HG03432 (cell line): ENCODE results near the gene KIAA0930.

ENCODE experiments used
- ATAC-seq: cut with Tn5 transposase; IDR thresholded peaks from one replicate; pipeline ENCODE4 v1.9.1; 2021; ENCODE audit warnings: mild to moderate bottlenecking, moderate library complexity; ENCODE audit not compliant: unreplicated experiment

KIAA0930 gene

DNA sequence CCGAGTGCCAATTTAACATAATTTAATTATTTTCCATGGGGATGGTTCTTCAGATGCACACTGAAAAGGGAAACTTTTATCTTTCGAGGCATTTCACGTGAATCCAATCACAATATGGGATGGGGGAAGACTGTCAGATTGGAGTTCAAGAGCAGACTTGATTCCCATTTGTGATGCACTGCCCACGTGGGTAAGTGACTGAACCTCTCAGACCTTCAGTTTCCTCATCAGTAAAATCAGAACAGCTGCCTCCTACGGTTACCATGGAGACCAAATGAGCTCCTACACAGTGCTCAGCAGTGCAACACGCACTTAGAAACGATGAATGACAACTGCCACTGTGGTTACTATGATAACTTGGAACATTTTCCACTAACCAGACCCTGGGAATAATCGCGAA, 21.7 kb downstream of the KIAA0930 start:
- no peak for ATAC-seq

- no peak for ATAC-seq
Observed at GRCh38 chr22:45217806-45218205, 22.9 kb downstream of the KIAA0930 start.

- no peak for ATAC-seq
Observed at GRCh38 chr22:45217345-45217744, 23.3 kb downstream of the KIAA0930 start.

GRCh38 chr22:45216133-45217003, 24.3 kb downstream of the KIAA0930 start:
- ATAC-seq = no peak

DNA sequence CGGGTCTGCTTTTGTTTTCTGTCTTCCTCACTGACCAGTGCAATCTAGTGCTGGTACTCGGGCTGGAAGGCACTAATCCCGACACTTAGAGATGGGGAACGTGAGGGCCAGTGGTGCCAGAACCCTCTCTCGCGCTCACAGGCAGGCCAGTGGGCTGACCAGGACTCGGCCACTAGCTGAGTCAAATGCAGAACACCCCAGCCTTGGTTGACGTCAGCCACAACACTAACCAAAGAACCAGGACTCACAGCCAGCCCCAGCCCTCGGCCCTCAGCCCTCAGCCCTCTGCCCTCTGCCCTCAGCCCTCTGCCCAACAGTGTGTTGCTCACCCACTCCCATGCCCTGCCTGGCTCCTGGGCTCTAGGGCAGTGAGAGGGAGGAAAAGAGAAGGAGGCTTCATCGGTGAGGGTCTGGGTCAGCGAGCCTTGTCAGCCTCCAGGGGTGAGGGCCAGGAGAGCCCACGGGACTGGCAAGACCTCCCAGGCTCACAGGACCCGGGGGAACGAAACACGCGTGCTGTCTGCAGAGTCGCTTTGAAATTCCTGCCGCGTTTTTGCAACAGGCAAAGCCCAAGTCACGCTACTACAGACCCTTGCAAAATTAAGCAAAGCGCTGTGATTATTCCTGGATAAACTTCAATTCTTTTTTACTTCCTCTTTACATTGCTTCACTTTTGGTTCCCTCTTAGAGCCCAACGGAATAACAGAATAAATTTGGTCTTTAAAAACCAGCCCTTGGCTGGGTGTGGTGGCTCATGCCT, 27.5 kb downstream of the KIAA0930 start:
- no peak for ATAC-seq

DNA sequence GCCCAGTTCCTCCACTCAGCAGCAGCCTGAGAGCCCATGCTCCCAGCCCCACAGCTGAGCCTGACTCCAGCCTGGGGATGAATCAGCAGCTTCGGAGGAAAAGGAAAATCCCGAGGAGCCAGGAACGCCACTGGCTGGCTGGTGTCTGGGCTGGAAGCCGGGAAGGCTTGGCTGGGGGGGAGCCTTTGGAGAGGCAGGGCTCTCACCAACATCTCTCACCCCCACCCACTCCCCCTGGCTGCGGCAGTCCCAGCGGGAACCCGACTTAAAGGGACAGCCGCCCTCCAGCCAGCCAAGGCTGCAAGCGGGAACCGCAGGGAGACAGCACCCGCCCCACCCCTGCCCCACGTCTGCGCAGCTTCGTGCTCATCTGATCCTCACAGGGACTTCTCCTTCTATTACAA, 28.4 kb downstream of the KIAA0930 start:
- ATAC-seq = no peak

DNA sequence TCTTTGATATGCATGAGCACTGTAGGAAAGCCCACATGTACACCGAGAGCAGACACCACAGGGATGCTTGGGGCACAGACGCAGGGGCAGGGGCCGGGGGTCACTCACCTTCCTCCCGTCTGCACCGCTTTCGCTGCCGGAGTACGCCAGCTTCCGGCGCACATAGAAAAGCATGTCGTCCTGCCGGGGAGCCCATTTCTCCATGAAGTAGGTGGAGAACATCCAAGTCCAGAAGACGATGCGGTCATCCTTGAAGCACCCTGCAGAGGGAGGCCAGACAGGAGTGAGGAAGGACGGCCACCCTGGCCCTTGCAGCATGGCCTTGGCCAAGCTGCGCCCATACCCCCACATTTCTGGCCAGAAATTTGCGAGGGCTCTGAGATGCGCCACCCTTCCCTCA, 28.8 kb downstream of the KIAA0930 start:
- no peak for ATAC-seq

DNA sequence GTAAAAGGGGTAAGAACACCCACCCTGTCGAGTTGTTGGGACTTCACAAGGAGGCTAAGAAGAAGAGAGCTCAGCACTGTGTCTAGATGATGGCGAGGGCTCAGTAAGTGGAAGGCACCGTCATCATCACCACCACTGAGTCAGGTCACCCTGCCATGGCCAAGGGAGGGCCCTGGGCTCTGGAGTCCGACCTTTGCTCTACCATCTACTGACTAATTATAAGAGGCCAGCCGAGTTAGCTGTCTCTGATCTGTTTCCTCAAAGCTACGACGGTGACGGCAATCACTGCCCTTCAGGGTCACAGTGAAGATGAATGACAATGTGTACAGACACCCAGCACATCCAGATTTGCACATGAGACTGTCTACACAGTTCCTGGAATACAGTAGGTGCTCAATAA, 29.3 kb downstream of the KIAA0930 start:
- ATAC-seq = no peak

GRCh38 chr22:45210991-45211390, 29.7 kb downstream of the KIAA0930 start:
- ATAC-seq = no peak

- no peak for ATAC-seq
Observed at GRCh38 chr22:45210577-45210976, 30.1 kb downstream of the KIAA0930 start.

GRCh38 chr22:45210174-45210573, 30.5 kb downstream of the KIAA0930 start:
- no peak for ATAC-seq

- no peak for ATAC-seq
Observed at GRCh38 chr22:45208993-45209838, 31.5 kb downstream of the KIAA0930 start.

DNA sequence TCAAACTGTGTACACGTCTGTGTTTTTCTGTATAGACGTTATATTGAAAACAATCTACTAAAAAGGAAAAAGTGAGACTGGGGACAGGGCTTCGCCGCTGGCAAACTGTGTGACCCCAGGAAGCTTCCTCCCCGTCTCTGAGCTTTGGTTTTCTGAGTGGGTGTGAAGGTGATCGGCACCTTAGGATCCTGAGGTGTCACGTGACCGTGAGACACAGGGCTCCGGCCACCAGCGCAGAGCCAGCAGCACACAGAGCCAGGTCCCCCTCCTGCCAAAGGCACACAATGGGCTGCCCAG, 32.0 kb downstream of the KIAA0930 start:
- ATAC-seq = no peak

DNA sequence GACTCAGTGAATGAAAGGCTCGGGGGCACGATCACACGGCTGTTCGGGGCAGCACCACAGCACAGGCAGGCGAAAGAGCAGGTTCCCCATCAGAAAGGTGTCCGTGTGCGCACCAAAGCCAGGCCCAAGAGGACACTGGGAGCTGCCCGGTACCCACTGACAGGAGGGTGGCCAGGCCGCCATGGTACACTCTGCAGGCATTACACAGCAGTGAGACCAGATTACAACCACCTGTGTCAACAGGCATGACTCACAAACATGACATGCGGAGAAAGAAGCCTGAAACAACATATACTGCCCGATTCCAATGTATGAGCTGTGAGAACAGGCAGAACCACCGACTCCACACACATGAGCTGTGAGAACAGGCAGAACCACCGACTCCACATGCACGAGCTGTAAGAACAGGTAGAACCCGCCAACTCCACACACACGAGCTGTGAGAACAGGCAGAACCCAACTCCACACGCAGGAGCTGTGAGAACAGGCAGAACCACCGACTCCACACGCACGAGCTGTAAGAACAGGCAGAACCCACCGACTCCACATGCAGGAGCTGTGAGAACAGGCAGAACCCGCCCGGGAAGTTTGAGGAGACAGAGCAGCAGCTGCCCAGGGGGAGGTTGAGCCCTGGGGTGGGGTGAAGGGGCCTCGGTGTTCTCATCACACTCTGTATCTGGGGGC, 32.6 kb downstream of the KIAA0930 start:
- ATAC-seq = no peak

DNA sequence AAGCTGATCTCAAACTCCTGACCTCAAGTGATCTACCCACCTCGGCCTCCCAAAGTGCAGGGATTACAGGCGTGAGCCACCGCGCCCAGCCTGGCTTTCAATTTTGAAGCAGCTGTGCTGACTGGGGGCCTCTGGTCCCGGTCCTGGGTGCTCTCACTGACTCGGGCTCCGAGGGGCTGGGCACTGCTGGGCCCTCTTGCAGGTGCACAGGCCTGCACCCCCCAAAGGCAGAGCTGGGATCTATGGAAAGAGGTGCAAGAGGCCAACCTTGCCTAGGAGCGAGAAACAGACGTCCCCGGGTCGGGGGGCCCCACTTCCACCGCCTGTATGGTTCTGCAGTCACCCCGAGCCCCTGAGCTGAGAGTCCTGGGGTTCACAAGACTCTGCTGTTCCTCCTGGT, 33.2 kb downstream of the KIAA0930 start:
- ATAC-seq = no peak

DNA sequence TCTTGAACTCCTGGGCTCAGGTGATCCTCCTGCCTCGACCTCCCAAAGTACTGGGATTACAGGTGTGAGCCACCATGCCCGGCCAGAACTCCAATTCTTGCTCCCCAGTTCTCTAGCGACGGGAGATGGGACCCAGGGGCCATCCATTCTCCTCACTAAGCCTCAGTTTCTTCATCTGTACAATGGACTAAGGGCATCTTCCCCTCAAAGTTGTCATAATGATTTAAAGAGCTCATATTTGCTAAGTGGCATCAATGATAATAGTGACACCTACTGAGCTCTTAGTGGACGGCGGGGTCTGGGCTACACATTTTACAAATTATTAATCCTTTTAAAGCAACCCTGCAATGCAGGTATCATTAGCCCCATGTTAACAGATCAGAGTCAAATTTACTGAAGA, 34.5 kb downstream of the KIAA0930 start:
- no peak for ATAC-seq

DNA sequence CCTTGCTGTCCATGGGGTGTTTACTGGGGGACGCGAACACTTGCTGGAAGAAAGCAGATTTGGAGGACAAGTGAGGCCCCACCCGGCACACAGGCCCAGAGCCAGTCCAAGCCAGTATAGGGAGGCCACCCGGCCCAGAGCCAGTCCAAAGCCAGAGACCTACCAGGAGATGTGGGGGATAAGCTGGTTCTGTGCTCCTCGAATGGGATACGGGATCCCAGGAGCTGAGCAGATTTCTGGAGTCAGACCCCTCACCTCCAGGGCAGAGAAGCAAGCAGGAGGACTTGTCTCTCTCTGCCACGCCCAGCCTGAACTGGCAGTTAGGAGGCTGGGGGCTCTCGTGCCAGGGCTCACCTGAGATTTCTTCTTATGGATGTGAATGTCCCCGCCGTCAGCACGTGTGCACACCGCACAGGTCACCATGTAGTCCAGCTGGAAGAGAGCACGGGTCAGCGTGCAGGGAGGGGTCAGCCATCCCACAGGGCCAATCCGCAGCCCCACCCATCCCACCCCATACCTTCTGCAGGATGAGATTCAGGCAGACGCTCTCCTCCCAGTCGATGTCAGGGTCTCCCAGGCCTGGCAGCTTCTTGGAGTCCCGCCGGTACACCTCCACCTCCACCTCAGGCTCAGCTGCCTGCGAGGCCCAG, 35.3 kb downstream of the KIAA0930 start:
- no peak for ATAC-seq

DNA sequence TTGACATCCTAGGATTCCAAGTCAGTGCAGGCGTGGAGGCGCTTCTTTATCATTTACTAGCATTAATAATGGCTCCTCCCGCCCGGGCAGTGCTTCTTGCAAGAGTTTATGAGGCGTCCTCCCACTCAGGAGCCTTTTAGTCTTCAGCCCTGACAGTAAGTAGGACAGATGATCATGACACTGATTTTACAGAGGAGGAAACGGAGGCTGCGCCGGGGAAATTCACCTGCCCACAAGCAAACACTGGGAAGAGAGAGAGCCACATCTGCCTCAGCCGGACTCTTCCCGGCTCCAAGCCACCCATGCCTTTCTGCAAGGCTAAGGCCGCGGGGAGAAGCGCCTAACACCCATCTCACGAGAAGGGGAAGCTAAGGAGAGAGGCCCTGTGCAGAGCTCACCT, 35.9 kb downstream of the KIAA0930 start:
- no peak for ATAC-seq

GRCh38 chr22:45204241-45204640, 36.5 kb downstream of the KIAA0930 start:
- ATAC-seq = no peak

DNA sequence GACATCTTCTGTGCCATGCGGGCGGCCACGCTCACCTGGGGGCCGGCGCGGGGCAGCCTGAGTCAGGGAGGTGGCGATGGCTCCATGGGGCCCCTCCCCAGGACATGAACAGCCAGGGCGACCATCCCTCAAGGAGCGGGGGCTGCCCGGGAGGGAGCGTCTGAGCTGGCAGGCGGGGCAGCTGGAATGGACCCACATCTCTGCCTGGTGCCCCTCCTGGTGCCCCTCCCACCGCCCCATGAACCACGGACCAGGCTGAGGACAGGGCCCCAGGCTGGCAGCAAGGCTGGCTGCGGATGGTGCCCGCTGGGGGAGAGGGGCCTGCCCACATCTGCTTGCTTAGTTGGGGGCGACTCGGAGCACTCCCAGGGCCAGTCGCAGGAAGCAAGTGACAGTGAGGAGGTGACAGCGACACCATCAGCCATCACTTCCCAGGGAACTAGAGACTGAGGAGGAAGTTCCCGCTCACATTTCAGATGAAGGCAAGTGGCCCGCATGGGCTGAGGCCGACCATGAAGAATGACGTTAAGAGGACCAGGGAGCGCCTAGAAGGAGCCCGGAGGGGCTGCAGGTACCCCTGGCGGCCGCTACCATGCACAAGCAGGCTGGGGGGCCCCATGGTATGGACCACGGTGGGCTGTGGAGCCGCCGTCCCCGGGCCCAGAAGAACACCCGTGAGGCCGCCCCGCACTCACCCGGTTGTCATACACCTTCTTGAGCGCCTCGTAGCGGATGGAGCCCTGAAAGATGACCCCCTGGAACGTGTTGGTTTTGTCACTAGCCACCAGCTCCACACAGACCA, 37.3 kb downstream of the KIAA0930 start:
- ATAC-seq = no peak
